ENCODE results near the gene FN1.

Gene FN1

GRCh38 chr2:215435870-215436704 lies at the start of gene FN1:
TSS of gene FN1 (minus strand) at chr2:215436068. CDS start at chr2:215435802, 266 bp downstream.
- DNase-seq (ENCODE audit: low spot score): peak; percentile 94

DNA sequence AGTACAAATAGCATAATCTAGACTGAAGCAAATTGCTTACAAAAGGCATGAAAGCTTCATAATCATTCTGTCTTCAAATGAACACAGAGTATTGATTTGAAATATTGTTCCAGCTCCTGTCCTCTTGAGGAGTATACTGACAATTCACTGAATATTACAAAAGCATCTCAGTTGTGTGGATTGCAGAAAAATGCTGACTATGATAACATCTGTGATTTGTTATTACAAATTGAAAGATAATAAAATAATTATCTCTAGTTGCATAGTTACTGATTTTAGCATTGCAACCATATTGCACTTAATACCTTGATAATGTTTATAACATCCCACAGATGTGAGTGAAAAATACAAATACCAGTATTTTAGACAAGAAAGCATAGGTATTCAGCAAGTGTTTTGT lies 49.2 kb upstream of the FN1 start:
- DNase-seq (ENCODE audit: low spot score): no peak

- DNase-seq (ENCODE audit: low spot score): no peak
Observed at GRCh38 chr2:215484570-215484969, 48.7 kb upstream of the FN1 start.

GRCh38 chr2:215483431-215483830 lies 47.6 kb upstream of the FN1 start:
- no peak for DNase-seq (ENCODE audit: low spot score)

- no peak for DNase-seq (ENCODE audit: low spot score)
Observed at GRCh38 chr2:215479536-215480240, 43.8 kb upstream of the FN1 start.

- DNase-seq (ENCODE audit: low spot score): no peak
Observed at GRCh38 chr2:215479121-215479520, 43.3 kb upstream of the FN1 start.

DNA sequence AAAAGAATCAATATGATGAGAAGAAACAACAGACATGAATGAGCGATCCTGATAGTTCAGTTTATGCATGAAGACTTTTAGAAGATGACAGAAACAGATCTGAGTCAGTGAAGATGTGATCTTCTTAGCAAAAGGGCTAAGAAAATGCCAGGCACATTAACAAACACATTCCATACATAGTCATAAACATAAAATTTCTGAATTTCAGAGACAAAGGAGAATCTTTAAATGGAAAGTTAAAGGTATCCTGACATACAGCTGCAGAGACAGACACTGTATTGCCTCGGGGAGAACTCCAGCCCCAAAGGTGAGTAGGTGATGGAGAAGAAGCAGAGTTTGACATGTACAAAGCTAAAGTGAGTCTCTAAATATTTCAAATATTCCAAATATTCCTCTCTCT lies 40.6 kb upstream of the FN1 start:
- DNase-seq (ENCODE audit: low spot score): no peak

GRCh38 chr2:215466097-215466909 lies 30.4 kb upstream of the FN1 start:
- DNase-seq (ENCODE audit: low spot score): peak; percentile 18

GRCh38 chr2:215465256-215465655 lies 29.4 kb upstream of the FN1 start:
- no peak for DNase-seq (ENCODE audit: low spot score)

DNA sequence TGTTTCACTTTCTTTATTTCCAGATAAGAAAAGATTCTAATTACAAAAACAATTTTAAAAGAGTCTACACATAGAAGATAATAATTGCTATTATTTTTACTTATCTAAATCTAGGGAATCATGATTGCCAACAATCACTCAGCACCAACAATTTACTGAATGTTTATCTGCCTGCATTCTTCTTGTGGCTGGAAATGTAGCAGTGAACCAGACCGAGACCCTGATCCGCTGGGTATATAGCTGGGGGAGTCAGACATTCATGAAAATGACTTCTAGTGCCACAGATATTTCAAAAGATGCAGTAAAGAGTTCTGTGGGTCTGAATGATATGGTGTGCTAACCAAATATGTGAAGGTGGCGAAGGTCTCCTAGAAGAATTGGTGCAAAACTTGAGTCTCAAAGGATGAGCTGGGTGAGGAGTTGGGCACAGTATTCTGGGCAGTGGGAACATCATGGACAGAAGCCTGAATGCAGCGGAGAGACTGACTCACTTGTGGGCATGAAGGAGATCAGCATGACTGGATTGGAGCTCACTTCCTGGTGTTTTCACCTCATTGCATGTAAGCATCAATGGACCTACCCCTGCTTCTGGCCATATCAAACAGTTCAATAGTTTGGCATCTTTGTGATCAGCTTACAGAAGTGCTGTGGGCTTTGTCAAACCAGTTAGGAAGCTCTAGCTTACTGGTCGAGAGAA lies 26.1 kb upstream of the FN1 start:
- DNase-seq (ENCODE audit: low spot score): no peak

DNA sequence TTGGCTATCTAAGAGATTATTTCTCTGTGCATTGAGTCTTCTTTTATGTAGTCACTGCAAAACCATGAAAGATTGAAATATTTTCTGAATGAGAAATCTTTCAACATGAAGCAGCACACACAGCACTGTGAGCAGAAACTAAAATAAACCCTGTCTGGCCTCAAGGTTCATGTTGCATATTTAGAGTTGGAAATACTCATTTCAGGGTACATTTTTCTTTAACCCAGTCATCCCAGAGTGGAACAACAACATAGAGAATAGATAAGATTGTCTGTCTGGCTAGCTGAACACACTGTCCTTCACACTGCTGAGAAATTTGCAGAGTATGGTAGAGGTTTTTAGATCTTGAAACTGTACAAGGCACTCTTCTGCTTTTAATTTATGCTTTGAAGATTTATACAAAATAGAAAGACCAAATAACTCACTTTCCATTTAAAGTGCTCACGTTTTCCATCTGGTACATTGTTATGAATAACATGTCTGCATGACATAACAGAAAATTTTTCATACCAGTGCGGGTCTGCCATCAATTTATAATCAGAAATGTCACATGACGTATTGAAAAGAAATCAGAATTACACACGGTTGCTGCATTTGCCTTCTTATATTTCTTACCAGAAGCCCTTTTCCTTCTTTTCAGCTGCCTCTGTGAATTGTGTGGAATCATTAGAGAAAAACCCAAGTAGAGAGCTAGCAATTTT lies 25.0 kb upstream of the FN1 start:
- peak; percentile 54 for DNase-seq (ENCODE audit: low spot score)

- DNase-seq (ENCODE audit: low spot score): no peak
Observed at GRCh38 chr2:215455958-215456357, 20.1 kb upstream of the FN1 start.

DNA sequence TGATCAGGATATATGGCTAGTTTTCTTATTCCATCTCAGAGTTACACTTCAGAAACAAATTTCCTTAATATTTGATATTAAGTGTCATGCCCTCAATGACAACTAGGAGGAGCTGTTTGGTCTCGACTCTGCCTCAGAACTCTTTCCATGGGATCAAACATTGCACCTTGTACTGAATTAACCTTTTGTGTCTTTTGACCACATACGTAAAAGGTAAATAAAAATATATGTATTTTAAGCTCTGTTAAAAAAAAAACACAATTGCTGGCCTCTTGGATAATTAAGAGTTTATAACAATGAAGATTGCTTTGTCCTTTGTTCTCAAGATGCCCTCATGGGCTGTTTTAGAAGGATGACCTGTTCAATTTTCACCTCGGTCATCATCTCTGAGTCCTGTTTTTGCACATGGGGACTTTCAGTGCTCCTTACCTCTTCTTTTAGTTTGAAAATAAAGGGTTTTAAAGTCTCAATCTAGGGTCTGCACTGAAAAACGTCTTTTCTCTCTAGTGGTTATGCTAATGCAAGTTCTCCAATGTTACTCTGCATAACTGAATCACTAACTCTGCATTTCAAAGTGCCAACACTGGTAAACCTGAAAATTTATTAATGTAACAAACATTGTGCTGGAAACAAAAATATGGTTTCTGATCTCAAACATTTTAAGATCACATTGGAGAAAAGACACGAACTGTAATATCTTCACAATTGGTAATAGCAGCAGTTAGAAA lies 18.8 kb upstream of the FN1 start:
- no peak for DNase-seq (ENCODE audit: low spot score)

DNA sequence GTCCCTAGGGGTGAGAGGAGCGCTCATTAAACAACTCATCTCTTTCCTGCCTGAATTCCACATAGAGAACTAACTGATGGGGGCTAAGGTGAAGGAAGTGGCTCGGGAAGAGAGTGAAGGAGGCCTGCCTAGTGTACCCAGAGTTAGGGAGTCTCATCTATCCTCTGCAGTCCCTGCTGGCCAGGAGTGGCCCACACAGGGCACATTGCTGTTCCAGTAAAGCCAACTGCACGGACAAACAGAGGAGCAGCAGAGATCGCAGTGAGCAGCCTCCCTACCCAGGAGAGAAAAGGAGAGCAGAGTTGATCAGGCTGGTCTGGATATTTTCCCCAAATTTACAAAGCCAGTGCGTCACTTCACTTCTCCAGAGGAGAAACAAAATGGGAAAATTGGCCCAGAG lies 16.9 kb upstream of the FN1 start:
- DNase-seq (ENCODE audit: low spot score): no peak

DNA sequence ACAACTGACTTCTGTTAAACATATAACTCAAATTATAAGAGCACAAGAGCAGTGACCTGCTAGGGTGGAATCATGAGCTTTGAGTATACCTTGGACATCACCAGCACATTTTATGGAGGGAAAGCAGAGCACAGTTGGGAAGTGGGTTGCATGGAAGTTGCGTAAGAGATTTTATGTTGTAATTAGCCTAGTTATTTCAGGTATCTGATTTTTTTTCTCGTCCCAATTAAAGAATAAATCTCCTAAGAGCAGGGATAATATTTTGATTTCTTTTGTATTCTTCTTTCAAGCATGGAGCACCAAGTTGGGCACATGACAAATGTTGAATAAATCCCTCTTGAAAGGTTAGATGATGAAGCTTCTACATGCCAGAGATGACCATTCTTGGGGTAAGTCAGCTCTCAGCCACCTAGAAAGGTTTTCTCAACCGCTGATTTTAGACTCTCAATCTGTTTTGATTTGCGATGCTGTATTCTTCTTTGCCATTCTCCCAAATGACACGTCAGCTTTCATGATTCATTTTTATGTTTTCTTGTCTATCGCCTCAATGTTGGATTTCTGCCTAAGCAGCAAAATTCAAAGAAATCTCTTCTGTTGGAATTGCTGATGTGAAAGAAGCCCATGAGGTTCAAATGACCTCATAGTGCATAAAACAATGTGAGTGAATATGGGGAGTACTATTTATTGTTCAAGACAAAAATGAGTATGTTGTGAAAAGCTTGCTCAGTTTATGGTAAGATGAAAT lies 15.3 kb upstream of the FN1 start:
- no peak for DNase-seq (ENCODE audit: low spot score)

DNA sequence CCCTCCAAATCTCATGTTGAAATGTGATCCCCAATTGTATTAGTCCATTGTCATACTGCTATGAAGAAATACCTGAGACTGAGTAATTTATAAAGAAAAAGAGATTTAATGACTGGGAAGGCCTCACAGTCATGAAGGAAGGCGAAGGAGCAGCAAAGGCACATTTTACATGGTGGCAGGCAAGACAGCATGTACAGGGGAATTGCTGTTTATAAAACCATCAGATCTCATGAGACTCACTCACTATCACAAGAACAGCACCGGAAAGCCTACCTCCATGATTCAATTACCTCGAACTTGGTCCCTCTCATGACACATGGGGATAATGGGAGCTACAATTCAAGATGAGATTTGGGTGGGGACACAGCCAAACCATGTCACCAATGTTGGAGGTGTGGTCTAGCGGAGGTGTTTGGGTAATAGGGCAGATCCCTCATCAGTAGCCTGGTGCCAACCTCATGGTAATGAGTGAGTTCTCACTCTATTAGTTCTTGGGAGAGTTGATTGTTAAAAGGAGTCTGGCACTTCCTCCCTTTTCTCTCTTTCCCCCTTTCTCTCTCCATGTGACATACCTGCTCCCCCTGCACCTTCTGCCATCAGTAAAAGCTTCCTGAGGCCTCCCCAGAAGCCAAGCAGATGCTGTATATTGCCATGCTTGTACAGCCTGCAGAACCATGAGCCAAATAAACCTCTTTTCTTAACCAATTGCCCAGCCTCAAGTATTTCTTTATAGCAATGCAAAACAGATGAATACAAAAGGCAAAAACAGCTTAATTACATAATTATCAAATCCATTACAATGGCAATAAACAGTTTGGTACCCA lies 14.5 kb upstream of the FN1 start:
- no peak for DNase-seq (ENCODE audit: low spot score)

- no peak for DNase-seq (ENCODE audit: low spot score)
Observed at GRCh38 chr2:215447673-215448081, 11.8 kb upstream of the FN1 start.

DNA sequence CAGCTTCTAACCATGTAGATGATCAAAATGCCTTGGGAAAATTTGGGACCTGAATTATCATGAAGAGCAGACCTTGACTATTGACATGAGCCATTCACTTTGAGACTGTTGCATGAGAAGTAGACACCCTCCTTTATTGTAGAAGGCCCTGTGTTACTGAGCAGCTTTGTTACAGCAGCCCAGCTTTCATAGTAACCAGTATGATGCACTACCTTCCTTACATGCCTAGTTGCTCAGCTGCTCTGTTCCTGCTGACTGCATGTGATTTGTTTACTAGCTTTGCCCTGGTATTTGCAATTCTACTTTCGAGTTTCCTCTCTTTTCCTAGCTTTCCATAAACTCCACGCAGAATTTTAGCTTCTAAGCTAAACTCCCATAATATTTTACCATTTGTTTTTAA lies 11.2 kb upstream of the FN1 start:
- DNase-seq (ENCODE audit: low spot score): no peak

- DNase-seq (ENCODE audit: low spot score): no peak
Observed at GRCh38 chr2:215442401-215442787, 6.5 kb upstream of the FN1 start.

All from AG08396 (cell line).